Esophagus muscularis mucosa (tissue), 4 donors: ENCODE data around the gene SH3PXD2A. TPM values are rescaled to one million over a fixed set of nuclear protein-coding genes. Genes with fewer than 3 reads are reported as not detected.

Source experiments
- DNase-seq: peaks from one replicate; pipeline ENCODE4 v3.0.0-alpha.2; 2017; ENCODE audit errors: extremely low spot score
- H3K27ac ChIP-seq, 4 donors: fragments of 200-600 bp; sonication (generic); replicated peaks in 1 of 4; 1 replicate in 3 of 4; 2 replicates in 1 of 4; pipeline ENCODE4 v1.5.1; 2016 to 2019; ENCODE audit warnings: mild to moderate bottlenecking in 1 of 4
- H3K27me3 ChIP-seq, 4 donors: fragments of 200-600 bp; sonication (generic); one replicate each; pipeline versions ENCODE4 v1.5.1 to v1.6.0; 2016 to 2019
- H3K36me3 ChIP-seq, 4 donors: fragments of 200-600 bp; sonication (generic); one replicate each; pipeline ENCODE4 v1.5.1; 2016 to 2019
- H3K4me1 ChIP-seq, 4 donors: fragments of 200-600 bp; sonication (generic); one replicate each; pipeline ENCODE4 v1.5.1; 2016 to 2019
- H3K4me3 ChIP-seq, 4 donors: fragments of 200-600 bp; sonication (generic); 1 replicate in 2 of 4; 2 replicates in 2 of 4; pipeline ENCODE4 v1.5.1; 2016 to 2019; ENCODE audit warnings: mild to moderate bottlenecking in 4 of 4, moderate library complexity in 1 of 4
- H3K9me3 ChIP-seq, 4 donors: fragments of 200-600 bp; sonication (generic); 1 replicate in 3 of 4; 2 replicates in 1 of 4; pipeline ENCODE4 v1.5.1; 2016 to 2019
- EP300 ChIP-seq: sonication (generic); formaldehyde crosslinking; IDR thresholded peaks from one replicate; pipeline ENCODE4 v1.6.1; 2017; ENCODE audit warnings: antibody characterized with exemption
- POLR2A ChIP-seq: fragments of 450-650 bp; IDR thresholded peaks from one replicate; pipeline ENCODE4 v1.6.1; 2017; ENCODE audit warnings: antibody characterized with exemption, moderate library complexity, mild to moderate bottlenecking, low read depth
- POLR2AphosphoS5 ChIP-seq, 2 donors: sonication (generic); formaldehyde crosslinking; IDR thresholded peaks; one replicate each; pipeline ENCODE4 v1.6.1; 2017; ENCODE audit warnings: antibody characterized with exemption in 2 of 2
- WGBS: methylation state at CpG from one replicate; pipeline ENCODE4 v1.1.5; 2018; 5-methylcytosine and 5-hydroxymethylcytosine counted together
- intact Hi-C: fragments of 100-400 bp; cut with DNase I; formaldehyde crosslinking; loops from one replicate; pipeline ENCODE4 v1.15.1; 2023
- total RNA-seq, 4 donors: library from RNA; depleted of rRNA; stranded (reverse); fragments of >200 nt; gene quantifications; one replicate each; pipeline versions ENCODE4 v1.1.0 to v1.2.1, GENCODE V29; 2016
- TF ChIP-seq, protein P1 (sequence below), 3 experiments: fragments of 200-600 bp in 2 of 3; fragments of 450-650 bp in 1 of 3; sonication (generic) in 2 of 3; IDR thresholded peaks; one replicate each; pipeline ENCODE4 v1.5.1; 2017 to 2019; ENCODE audit warnings: antibody characterized with exemption in 3 of 3, mild to moderate bottlenecking in 2 of 3, moderate library complexity in 1 of 3

The SH3PXD2A gene
- total RNA-seq, 4 donors from 2014 or later, result 30.5 to 69.3 (median 40.0) TPM

DNA sequence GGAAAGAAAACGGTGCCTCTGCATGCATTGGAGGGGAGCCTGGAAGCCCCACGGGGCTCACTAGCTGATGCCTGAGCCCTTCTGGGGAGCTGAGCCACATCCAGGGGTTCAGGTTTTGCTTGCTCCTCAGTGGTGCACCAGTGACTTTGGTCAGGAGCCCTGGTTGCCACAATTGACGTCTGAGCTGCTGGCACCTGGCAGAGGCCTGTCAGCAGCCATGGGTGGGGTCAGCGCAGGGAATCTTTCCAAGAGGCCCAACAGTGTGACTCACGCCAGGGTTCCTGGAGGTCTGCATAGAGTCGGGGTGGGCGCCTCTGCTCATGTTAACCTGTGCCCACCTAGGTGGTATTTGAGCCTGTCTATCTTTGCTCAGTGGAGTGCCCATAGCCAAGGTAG lies 223.1 kb downstream of the SH3PXD2A start:
- H3K36me3 ChIP-seq, result peaks cover 3 to 34% (median 27%) of the 10 kb centered on the region in 4 donors
- peaks cover 19 to 51% (median 41%) of the 10 kb centered on the region in 4 donors for H3K4me1 ChIP-seq
- no peak for TF ChIP-seq EP300
- no peak for DNase-seq
- H3K4me3 ChIP-seq, result no peak overlapping the region
- intact Hi-C loops, result no loop called here
- no peaks in the 10 kb centered on the region for H3K9me3 ChIP-seq
- H3K27ac ChIP-seq, result no peak overlapping the region
- whole genome bisulfite sequencing, result 65% methylated on average over 6 of the region's 7 CpGs
- no peaks in the 10 kb centered on the region for H3K27me3 ChIP-seq

DNA sequence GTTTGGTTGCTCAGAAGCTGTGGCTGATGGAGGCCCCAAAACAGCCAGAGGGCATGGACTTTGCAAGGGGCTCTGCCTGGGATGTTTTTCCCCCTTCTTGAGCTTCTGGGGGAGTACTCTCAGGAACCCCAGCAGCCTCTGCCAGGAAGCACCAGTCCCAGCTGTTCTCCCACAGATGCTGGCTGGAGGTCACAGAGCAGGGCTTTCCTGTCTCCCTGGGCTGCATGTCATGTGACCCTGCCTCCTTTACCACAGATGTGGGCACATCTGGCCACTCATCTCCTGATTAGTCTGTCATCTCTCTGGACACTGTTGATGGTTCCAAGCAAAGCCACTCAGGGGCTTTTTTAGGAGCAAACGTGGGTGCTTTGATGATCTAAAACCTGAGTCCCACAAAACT lies 225.2 kb downstream of the SH3PXD2A start:
- DNase-seq, result no peak
- H3K27me3 ChIP-seq, result no peaks in the 10 kb centered on the region
- intact Hi-C loops, result no loop called here
- no peak overlapping the region for H3K27ac ChIP-seq
- TF ChIP-seq, protein P1, sequence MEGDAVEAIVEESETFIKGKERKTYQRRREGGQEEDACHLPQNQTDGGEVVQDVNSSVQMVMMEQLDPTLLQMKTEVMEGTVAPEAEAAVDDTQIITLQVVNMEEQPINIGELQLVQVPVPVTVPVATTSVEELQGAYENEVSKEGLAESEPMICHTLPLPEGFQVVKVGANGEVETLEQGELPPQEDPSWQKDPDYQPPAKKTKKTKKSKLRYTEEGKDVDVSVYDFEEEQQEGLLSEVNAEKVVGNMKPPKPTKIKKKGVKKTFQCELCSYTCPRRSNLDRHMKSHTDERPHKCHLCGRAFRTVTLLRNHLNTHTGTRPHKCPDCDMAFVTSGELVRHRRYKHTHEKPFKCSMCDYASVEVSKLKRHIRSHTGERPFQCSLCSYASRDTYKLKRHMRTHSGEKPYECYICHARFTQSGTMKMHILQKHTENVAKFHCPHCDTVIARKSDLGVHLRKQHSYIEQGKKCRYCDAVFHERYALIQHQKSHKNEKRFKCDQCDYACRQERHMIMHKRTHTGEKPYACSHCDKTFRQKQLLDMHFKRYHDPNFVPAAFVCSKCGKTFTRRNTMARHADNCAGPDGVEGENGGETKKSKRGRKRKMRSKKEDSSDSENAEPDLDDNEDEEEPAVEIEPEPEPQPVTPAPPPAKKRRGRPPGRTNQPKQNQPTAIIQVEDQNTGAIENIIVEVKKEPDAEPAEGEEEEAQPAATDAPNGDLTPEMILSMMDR (IDR thresholded peaks at IDR 0.05), result no peak
- TF ChIP-seq POLR2A (no peak), EP300 (no peak), POLR2AphosphoS5 (IDR thresholded peaks at IDR 0.05) (no peak)
- H3K4me3 ChIP-seq, result no peak overlapping the region
- no peaks in the 10 kb centered on the region for H3K9me3 ChIP-seq
- H3K36me3 ChIP-seq, result peaks cover 20 to 55% (median 48%) of the 10 kb centered on the region in 4 donors
- WGBS, result 80% methylated on average over 1 of the region's 1 CpG
- H3K4me1 ChIP-seq, result peaks cover under 1 to 34% (median 20%) of the 10 kb centered on the region in 4 donors

DNA sequence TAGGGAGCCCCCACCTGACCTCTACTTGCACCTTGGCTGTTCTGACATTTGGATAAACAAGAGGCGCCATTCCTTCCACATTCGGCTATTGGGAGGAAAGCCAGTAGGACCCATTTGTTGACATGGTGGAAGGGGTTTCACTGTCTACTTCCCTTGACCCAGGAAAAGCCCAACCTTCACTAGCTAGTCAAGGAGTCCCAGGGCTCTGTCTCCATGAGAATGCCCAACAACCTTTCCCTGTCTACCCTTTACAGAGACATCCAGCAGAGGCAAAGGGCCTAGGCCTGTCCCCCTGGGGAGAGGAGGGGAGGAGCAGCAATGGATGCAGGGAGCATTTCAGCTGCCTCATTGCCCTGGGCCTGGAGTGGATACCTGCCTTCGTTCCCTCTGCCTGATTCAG lies 225.8 kb downstream of the SH3PXD2A start:
- TF ChIP-seq, protein P1 (IDR thresholded peaks at IDR 0.05), result no peak
- TF ChIP-seq EP300, result no peak
- TF ChIP-seq POLR2A, result no peak
- no peak for TF ChIP-seq POLR2AphosphoS5 (IDR thresholded peaks at IDR 0.05)
- no peaks in the 10 kb centered on the region for H3K27me3 ChIP-seq
- peaks cover 0 to 29% (median 16%) of the 10 kb centered on the region in 4 donors for H3K4me1 ChIP-seq
- DNase-seq, result no peak
- intact Hi-C loops, result no loop called here
- H3K36me3 ChIP-seq, result peaks cover 26 to 60% (median 53%) of the 10 kb centered on the region in 4 donors
- H3K27ac ChIP-seq, result no peak overlapping the region
- H3K9me3 ChIP-seq, result no peaks in the 10 kb centered on the region
- no peak overlapping the region for H3K4me3 ChIP-seq
- WGBS, result 33% methylated on average over 3 of the region's 3 CpGs

DNA sequence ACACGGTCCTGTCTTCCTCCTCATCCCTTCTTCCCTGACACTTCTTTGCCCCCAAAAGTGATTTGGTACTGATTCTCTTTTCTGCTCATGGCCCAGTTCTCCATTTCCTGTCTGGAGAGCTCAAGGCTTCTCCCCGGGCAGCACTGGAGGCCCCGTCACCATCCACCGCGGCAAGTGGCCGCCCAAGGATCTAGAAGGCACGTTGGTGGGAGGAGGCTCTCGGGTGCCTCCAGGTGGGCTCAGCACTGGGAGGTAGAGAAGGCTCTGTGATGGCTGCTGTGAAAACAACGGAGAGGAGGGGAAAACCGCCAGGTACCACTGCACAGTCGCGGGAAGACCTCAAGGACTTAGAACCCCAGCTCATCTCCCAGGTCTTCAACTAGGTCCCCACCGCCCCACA lies 227.5 kb downstream of the SH3PXD2A start:
- Histone ChIP-seq H3K27ac (no peak overlapping the region), H3K4me1 (peaks cover 0 to 40% (median 19%) of the 10 kb centered on the region in 4 donors), H3K27me3 (no peaks in the 10 kb centered on the region), H3K9me3 (no peaks in the 10 kb centered on the region), H3K36me3 (peaks cover 34 to 73% (median 66%) of the 10 kb centered on the region in 4 donors), H3K4me3 (no peak overlapping the region)
- intact Hi-C loops, result no loop called here
- DNase-seq, result no peak
- TF ChIP-seq POLR2A (no peak), POLR2AphosphoS5 (IDR thresholded peaks at IDR 0.05) (no peak), EP300 (no peak)
- TF ChIP-seq, protein P1 (IDR thresholded peaks at IDR 0.05), result no peak
- whole genome bisulfite sequencing, result 98% methylated on average over 12 of the region's 13 CpGs

DNA sequence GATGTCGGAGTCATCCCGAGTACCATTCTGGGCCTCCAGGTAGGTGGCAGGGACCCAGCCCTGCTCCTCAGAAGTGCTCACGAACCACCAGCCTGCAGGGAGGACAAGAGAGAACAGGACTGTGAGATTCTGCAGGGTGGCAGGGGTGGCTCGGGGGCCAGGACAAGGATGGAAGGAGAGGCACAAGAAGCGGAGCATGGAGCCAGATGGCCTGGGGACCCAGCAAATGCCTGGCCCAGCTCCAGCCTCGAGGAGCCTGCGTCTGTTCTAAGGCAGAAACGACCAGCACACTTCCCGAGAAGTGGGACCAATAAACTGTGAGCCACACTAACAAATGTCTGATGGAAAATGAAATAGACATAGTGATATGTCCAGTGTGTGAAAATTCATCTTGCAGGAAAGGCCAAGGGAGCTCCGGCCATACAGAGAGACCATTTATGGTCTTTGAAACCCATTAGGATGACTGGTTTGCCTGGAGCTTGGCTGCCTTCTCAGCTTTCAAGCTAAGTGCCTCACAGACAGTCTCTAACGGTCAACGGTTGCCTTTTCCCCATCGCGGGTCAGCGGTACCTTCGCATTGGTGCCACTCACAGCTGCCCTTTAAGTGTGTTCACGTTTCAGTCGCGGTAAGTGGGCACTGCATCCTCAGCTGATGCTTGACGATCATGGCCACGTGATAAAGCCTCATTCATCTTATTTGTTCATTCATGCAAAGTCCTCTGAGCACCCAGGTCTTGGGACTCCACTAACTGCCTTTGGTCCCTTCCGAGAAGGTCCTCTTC lies 228.1 kb downstream of the SH3PXD2A start:
- Histone ChIP-seq H3K27me3 (no peaks in the 10 kb centered on the region), H3K36me3 (peaks cover 39 to 77% (median 69%) of the 10 kb centered on the region in 4 donors), H3K4me3 (no peak overlapping the region), H3K9me3 (no peaks in the 10 kb centered on the region), H3K4me1 (peaks cover 2 to 44% (median 24%) of the 10 kb centered on the region in 4 donors), H3K27ac (no peak overlapping the region)
- intact Hi-C loops, result no loop called here
- WGBS, result 83% methylated on average over 19 of the region's 22 CpGs
- no peak for TF ChIP-seq POLR2A
- TF ChIP-seq, protein P1 (IDR thresholded peaks at IDR 0.05), result no peak
- no peak for TF ChIP-seq EP300
- TF ChIP-seq POLR2AphosphoS5 (IDR thresholded peaks at IDR 0.05), result no peak
- DNase-seq, result no peak
